Measurements from ENCODE around the gene NCBP2L.

- TF ChIP-seq POLR2A (IDR thresholded peaks at IDR 0.05) (no peak), CTCF (IDR thresholded peaks at IDR 0.05) (no peak)
Observed at GRCh38 chrX:107787827-107788226, 10.3 kb downstream of the NCBP2L start.

All from testis (tissue), 2 donors.